Right ventricle myocardium inferior (tissue), 1 donor: ENCODE measurements around the gene ARL8B. TPM values are rescaled to one million over a fixed set of nuclear protein-coding genes. Genes with fewer than 3 reads are reported as not detected.

ENCODE experiments used
- ATAC-seq: fragments of 200-7000 bp; cut with Tn5 transposase; one replicate; pipeline ENCODE4 v1.9.1; 2020; ENCODE audit warnings: mild to moderate bottlenecking, moderate library complexity
- DNase-seq: peaks from one replicate; pipeline ENCODE4 v3.0.0; 2021; ENCODE audit errors: missing footprints
- intact Hi-C: fragments of 100-400 bp; cut with DNase I; formaldehyde crosslinking; loops from one replicate; pipeline ENCODE4 v1.11.0; 2022
- total RNA-seq: library from RNA; stranded (reverse); fragmentation: NEBNext Ultra II Directional; extraction: Animal tissue kit (Norgen Biotek cat#: 25700); gene quantifications from one replicate; pipeline ENCODE4 v1.2.1, GENCODE V29; 2021
- donor health status: DM: no; HTN: yes; CAD: no; lungs with severe emphysema.

The ARL8B gene
- total RNA-seq, 1 donor from 2014 or later: 67.3 TPM

DNA sequence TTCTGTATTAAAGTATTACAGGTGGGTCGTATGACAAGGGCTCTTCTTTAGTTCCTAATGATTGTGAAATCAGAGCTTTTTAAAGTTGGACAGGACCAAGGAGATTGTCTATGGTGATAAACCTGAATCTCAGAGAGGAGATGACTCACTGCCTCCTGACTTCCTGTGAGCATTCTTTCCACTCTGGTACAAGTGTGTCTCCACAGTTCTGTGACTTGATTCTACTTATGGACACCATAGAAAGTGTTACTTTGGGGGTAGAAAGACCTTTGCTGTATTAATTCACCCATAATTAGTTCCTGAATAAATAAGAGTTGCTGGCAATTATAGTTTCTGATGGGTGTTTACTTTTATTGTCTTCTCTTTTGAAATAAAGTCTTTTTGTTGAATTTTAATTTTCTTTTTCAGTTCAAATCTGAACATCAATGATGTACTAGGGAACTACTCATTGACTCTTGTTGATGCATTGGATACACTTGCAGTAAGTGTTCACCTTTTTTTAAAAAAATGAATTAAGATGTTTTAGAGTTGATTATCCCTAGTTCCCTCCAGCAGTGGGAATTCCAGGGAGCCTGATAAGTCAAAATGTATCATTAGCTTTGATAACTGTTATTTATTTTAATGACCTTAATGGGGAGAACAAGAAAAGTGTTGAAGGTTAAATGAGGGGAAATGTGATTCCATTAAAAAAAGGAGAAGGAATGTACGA, 72.9 kb downstream of the ARL8B start:
- intact Hi-C loops: no loop called here
- DNase-seq (no peak), ATAC-seq (no peak)

DNA sequence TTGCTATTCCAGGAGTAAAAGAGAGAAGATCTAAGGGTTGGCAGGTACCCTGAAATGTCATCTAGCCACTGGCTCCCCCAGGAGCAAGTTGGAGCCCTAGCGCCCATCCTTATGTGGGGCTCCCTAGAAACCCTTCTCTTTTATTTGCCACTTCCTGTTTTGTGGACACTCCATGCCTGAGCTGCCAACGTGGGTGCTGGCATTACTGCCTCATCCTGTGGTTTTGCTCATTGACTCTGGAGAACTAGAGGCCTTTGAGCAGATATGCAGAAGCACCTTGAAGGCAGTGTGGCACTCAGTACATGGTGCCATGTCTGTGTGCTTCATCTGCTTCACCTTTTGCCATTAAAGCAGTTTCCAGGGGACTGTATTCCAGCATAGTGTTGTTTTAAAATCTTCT, 73.5 kb downstream of the ARL8B start:
- intact Hi-C loops: no loop called here
- ATAC-seq: peak; percentile 48
- peak; percentile 67 for DNase-seq

DNA sequence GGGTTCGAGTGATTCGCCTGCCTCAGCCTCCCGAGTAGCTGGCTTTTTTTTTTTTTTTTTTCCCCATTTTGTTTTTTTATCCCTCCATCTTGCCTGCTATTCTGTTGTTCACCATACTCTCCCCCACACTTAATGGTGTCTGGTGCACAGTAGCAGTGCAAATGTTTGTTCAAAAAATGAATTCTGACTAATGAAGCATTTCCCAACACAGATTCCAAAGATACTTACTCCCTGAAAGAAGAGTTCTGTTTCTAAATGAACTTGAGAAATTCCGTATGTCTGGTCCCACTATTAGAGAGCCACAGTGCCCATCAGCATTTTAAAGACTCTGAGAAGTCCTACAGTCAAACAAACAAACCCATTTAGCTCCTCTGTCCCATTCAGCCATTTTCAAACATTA, 74.9 kb downstream of the ARL8B start:
- intact Hi-C loops: no loop called here
- ATAC-seq (no peak), DNase-seq (no peak)

DNA sequence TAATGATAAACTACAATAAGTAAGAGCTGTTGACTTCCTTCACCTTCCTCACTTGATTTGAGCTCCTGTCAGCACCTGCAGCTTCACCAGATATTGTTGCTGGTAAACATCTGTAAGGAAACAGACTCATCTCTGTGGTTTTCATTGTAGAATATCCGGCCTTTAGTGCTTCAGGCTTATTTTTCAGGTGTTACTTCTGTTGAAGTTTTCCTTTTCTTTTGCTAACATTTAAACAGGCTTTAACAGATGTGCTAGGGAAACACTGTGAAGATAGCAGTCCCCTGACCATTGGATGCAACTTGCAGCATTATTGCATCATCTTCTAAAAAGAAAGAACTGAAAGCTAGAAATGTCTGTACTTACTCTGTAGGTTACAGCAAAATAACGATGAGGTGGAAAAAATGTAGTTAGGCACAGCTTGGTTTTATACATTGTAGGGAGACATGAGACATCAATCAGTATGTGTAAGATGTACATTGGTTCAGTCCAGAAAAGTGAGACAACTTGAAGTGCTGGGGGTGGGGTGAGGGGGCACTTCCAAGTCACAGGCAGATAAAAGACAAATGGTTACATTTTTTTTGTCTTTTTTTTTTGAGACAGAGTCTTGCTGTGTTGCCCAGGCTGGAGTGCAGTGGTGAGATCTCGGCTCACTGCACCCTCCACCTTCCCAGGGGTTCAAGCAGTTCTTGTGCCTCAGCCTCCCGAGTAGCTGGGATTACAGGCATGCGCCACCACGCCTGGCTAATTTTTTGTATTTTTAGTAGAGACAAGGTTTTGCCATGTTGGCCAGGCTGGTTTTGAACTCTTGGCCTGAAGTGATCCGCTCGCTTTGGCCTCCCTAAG, 75.6 kb downstream of the ARL8B start:
- DNase-seq: no peak
- intact Hi-C loops: no loop called here
- peak; percentile 39 for ATAC-seq

DNA sequence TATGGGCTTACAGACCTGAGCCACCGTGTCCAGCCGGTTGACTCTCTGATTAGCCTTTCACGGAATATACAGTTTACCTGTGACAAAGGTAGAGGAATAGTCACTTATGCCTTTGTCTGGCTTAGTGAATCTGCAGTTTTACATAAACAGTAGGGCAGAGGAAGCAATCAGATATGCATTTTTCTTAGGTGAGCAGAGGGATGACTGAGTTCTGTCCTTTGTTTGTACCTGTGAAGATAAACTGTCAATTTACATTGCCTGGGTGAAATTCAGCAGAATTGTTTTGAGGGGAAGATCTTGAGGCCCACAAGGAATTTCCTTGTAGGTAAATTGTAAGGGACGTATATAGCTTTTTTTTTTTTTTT, 76.2 kb downstream of the ARL8B start:
- intact Hi-C loops: no loop called here
- no peak for ATAC-seq

DNA sequence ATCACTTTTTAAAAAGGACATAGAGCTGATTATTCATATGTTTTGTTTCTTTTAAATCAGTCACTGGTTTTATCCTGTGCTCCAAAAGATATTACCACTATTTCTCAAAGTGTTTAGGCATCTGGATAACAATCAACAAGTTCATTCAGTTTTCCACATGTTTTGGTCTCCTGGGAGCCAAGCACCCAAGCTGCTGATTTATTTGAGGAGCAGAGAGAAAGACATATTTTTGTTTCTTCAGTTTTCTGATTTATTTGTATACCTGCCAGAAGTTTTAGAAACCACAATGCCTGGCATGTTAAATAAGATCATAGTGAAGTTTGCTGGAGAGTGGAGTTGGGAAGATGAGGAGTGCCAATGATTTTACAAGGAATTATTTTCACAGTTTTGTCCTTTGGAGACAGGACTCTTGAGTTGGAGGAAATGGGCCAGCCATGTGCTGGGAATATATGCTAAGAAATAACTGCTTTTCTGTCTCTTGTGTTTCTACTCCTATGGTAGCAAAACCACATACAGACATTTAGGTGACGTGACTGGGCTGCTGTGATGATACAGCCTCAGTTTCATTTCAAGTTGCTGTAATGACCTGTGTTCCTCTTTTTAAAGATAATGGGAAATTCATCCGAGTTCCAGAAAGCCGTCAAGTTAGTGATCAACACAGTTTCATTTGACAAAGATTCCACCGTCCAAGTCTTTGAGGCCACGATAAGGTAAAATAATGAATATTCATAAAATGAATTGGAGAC, 77.1 kb downstream of the ARL8B start:
- DNase-seq: no peak
- no peak for ATAC-seq
- intact Hi-C loops: no loop called here

More for the DNA sequence above, 76.2 kb downstream of the ARL8B start:
- no peak for DNase-seq

DNA sequence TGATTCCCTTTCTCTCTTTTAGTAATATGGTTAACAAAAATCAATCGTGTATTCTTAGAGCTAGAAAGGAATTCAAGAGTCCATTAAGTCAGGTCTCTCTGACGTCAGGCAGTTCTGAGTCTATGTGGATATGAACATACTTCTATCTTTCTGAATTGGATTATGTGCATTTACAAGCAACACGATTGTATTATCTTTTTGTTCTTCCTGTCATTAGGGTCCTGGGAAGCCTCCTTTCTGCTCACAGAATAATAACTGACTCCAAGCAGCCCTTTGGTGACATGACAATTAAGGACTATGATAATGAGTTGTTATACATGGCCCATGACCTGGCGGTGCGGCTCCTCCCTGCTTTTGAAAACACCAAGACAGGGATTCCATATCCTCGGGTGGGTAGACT, 79.4 kb downstream of the ARL8B start:
- no peak for DNase-seq
- no peak for ATAC-seq

DNA sequence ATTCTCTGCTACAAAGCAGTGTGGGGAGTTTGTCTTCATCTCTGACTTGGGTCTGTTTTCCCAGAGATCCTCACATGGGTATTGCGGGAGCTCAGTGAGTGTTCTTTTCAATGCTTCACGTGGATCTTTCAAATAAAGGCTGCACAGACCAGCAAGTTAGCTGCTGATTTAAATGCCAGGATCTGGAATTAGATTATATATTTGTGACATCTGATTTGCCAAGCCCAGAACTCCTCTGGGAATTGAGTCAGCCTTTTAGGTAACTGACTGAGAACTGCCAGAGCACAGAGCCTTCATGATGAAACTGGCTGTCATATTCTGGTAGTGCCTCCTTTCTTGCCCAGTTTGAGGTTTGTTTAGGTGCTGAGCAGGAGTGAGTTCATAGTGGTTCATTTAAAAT, 80.1 kb downstream of the ARL8B start:
- intact Hi-C loops: no loop called here
- ATAC-seq (no peak), DNase-seq (no peak)

More for the DNA sequence above, 79.4 kb downstream of the ARL8B start:
- intact Hi-C loops: no loop called here

DNA sequence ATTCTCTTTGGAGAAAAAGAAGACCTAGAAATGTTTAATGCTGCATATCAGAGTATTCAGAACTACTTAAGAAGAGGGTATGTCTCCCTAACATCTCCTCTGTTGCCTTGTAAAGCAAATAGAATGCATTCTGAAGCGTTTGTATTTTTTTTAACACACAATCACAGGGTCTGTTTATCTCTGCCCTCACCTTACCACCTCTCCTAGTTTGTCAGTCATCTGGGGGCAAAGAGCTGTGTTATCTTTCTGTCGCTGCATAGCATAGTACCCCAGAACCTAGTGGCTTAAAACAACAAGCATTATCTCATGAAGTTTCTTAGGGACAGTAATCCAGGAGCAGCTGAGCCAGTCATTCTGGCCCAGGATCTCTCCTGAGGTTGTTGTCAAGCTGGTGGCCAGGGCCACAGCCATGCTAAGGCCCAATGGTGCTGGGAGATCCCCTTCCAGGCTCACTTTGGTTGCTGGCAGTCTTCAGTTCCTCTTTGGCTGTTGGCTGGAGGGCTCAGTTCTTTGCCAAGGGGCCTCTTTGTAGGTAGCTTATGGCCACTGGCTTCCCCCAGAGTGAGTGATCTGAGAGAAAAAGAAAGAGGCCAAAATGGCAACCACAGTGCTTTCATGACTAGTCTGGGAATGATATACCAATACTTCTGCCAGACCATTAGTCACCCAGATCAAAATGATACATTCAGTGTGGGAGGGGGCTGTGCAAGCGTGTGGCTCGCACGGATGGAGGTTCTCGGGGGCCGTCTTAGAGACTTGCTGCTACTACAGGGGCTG, 83.3 kb downstream of the ARL8B start:
- DNase-seq: no peak
- ATAC-seq: no peak
- intact Hi-C loops: no loop called here

DNA sequence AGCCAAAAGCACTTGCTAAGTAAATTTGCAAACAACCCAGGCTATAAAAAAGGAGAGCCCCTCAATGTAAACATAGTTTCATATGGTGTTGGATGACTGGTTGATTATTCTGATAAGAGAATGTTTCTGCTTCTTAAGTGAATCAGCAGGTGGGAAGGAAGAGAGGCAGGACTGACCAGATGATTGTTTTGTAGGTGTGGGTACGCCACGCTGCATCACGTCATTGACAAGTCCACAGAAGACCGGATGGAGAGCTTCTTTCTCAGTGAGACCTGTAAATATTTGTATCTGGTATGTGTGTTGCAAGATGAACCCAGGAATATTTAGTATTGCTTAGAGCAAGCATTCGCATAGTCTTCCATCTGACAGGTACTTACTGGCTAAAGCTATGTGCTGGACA, 88.8 kb downstream of the ARL8B start:
- ATAC-seq (no peak), DNase-seq (no peak)
- intact Hi-C loops: no loop called here

DNA sequence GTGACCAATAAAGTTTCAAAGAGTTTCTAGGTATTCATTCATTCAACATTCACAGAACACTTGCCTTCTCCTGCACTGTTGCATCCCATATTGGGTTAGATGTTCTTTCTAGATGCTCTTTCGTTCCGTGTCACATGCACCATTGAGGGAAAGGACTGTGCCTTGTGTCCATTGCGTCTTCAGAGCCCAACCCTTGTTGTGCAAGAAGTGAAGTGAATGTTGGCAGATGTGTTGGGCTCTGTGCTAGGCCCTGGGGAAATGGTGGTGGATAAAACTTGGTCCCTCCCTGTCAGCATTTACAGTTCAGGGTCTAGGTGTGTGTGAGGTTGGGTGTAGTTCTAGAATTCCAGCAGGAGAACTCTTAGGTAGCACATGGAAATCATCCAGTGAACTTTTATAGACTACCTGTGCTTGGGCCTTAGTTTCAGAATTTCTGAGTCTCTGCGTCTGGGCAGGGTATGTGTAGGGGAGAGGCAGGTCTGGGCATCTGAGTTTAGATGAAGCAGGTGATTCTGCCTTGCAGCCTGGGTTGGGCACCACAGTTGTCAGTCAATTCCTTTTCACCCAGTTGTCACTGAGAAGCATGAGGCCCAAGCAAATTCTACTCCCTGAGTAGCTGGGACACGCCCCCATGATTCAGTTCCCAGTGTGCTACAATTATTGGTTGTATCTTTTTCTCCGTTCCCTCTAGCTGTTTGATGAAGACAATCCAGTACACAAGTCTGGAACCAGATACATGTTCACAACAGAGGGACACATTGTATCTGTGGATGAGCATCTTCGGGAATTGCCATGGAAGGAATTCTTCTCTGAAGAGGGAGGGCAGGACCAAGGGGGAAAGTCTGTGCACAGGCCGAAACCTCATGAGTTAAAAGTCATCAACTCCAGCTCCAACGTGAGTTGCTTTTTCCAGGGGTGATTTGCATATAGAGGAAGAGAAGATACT, 90.8 kb downstream of the ARL8B start:
- ATAC-seq: peak; percentile 16
- intact Hi-C loops: no loop called here
- DNase-seq: no peak

DNA sequence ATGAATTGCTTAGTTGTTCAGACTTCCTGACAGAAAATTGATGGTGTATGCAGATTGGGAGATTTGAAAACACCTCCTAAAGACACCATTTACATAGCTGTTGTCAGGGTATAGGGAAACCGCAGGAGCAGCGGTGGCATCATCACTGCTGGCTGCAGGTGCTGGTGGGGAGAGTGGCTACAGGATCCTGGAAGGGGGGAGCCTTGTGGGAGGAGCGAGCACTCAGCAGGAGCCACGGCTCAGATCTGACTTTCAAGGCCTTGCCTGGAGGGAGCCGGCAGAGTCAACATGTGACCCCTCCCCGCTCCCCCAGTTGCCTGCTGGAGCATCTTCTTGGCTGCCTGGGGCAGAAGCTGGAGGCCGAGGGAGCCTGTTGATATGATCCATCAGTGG, 91.5 kb downstream of the ARL8B start:
- DNase-seq (no peak), ATAC-seq (no peak)
- intact Hi-C loops: no loop called here

DNA sequence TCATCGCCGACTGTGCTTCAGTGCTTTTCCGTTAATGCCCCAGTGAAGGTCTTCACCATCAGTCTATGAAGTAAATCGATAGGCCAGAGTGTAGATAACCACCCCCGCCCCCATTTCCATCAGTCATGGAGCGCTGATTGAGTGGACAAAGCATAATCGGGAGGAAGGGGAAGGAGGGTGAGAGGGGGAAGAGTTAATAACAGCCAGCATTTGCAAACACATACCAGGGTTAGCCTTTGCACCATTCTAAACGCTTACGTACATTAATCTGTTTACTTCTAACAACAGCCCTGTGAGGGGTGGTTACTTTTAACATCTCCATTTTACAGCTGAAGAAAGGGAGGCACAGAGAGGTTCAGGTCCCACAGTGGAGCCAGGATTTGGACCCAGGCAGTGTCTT, 92.3 kb downstream of the ARL8B start:
- ATAC-seq (no peak), DNase-seq (no peak)
- intact Hi-C loops: no loop called here

DNA sequence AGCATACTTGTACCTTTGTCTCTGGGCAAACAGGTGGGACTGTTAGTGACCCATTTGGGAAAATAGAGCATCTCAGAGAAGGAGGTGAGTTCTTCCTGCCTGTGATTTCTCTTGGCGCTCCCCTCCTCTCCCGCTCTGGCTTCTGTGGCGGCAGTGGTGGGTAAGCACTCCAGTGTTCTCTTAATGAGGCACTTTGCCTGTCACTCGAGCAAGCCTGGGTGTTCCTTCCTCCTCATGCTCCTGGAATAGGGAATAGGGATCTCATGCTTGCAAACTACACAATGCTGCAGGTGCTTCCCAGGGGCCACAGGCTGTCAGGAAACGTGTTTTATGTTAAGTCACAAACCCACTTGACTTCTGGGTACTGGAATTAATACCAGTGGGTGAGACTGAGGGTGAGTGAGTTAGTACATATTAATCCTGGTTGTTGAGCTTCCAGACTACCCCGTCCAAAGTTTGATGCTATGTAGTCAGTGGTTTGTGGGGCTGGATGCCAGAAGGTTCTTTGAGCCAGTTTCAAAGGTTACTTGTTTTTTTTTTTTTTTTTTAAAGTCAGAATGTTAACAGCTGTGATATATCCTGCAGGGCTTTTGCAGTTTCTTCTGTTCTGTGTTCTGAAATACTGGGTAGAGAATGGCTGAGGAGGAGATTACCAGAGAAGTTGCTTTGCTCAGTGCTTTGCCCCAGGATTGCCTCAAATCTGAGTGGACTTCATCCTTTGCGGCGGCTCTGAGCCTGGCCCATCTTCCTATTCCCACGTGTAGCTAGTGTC, 95.9 kb downstream of the ARL8B start:
- intact Hi-C loops: no loop called here
- DNase-seq (no peak), ATAC-seq (peak; percentile 56)

DNA sequence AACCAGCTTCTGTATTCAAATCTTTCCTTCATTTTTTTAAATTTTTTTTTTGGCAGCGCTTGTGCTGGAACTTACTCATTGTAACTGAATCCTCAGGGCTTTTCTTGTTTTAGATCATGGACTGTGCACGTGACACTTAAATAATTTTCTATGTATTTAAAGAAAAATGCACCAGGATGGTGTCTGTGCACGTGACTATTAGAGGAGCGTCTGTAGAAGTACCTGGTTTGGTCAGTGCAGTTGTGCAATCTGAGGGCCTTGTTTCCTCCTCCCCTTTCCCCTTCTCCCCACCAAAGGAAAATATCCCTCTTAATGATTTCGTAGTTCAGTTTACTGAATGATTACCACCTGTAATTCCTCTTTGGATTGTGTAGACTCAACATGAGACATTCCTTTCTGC, 96.7 kb downstream of the ARL8B start:
- DNase-seq (no peak), ATAC-seq (no peak)
- intact Hi-C loops: no loop called here

DNA sequence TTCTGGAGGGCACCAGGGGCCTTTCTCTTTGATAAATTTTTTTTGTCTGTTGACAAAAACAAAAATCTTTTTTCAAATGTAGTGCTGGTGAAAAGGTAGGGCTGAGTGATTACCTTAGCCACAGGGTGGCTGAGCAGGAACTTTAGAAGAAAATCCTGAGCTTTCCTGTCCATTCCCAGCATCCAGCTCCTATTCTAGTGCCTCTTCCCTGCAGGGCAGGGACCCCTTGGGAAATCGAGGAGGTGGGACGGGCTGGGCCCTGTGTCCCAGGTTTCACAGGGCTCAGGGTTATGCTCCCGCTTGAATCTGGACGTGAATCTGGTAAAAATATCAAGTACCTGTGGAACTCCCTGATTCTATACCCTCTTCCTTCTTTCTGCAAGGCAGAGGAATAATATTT, 97.1 kb downstream of the ARL8B start:
- no peak for ATAC-seq
- intact Hi-C loops: no loop called here
- no peak for DNase-seq

DNA sequence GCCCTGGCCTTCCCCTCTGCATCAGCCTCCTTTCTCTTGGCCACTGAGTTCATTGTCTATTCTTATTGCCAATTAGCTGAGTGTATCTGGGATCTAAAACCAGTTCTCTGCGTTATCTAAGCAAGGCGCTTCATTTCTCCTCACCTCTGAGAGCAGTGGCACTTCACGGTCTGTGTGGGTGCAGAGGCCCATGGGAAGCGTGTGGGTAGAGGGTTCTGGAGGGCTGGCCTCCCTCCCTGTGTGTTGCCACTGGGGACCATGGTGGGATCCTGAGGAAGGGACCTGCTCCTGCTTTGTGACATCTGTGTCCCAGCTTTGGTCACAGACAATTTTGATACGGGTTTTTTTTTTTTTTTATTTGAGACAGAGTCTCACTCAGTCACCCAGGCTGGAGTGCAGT, 98.1 kb downstream of the ARL8B start:
- intact Hi-C loops: no loop called here
- no peak for ATAC-seq
- no peak for DNase-seq
